Measurements from ENCODE around the gene WDR76. TPM values are rescaled to one million over a fixed set of nuclear protein-coding genes. Genes with fewer than 3 reads are reported as not detected.

WDR76 gene
- total RNA-seq, 6 experiments from 2014 or later: 8.8 to 25.1 (median 20.5) TPM

DNA sequence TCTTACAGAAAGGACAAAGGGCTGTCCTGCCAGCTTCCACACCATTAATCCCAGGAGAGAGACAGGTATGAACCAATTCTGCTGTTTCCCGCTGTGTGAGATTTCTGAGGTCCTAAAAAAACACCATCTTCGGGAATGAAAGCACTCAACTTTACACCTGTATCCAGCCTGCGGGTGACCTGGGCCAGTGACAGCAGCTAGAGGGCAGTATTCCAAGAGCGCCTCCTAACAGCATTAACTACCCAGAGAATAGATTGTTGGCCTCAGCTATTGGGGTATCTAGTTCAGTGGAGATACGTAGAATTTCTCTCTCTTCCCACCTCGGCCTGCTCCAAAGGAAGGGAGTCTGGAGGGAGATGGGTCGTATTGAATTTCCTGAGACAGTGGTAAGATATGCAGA lies 55.1 kb downstream of the WDR76 start:
- Mint-ChIP-seq H3K9me3 (no peaks in the 10 kb centered on the region), H3K36me3 (ENCODE audit: low read depth) (no peaks in the 10 kb centered on the region), H3K4me1 (ENCODE audit: low read depth) (no peaks in the 10 kb centered on the region), H3K27me3 (ENCODE audit: insufficient read depth) (no peaks in the 10 kb centered on the region; the same call in 1 of the 2 replicates), H3K27ac (no peak overlapping the region), H3K4me3 (no peak overlapping the region)
- DNase-seq: no peak
- TF ChIP-seq, protein P1, sequence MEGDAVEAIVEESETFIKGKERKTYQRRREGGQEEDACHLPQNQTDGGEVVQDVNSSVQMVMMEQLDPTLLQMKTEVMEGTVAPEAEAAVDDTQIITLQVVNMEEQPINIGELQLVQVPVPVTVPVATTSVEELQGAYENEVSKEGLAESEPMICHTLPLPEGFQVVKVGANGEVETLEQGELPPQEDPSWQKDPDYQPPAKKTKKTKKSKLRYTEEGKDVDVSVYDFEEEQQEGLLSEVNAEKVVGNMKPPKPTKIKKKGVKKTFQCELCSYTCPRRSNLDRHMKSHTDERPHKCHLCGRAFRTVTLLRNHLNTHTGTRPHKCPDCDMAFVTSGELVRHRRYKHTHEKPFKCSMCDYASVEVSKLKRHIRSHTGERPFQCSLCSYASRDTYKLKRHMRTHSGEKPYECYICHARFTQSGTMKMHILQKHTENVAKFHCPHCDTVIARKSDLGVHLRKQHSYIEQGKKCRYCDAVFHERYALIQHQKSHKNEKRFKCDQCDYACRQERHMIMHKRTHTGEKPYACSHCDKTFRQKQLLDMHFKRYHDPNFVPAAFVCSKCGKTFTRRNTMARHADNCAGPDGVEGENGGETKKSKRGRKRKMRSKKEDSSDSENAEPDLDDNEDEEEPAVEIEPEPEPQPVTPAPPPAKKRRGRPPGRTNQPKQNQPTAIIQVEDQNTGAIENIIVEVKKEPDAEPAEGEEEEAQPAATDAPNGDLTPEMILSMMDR (IDR thresholded peaks at IDR 0.05): peak; percentile 71

DNA sequence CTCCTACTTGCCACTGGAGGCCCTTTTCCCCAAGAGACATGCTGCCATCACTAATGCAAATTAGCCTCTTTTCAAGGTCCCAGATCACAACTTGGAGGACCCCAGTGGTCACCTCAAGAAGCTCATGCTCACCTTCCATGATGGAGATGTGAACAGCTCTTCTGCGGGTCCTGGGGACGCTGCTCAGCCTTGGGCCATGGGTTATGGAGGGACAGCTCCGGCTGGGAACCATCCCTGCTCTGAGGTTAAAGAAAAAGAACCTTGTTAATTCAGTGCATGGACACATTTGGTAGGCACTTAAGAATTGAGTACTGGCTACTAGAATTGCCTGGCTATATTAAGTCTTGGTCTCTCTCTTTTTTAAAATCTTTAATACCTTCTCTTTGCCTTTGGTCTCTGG lies 56.8 kb downstream of the WDR76 start:
- no peaks in the 10 kb centered on the region for H3K9me3 Mint-ChIP-seq
- H3K27me3 Mint-ChIP-seq (ENCODE audit: insufficient read depth): no peaks in the 10 kb centered on the region
- no peak overlapping the region for H3K4me3 Mint-ChIP-seq
- H3K36me3 Mint-ChIP-seq (ENCODE audit: low read depth): no peaks in the 10 kb centered on the region
- no peak overlapping the region for H3K27ac Mint-ChIP-seq
- no peak for DNase-seq
- TF ChIP-seq, protein P1 (IDR thresholded peaks at IDR 0.05): no peak
- H3K4me1 Mint-ChIP-seq (ENCODE audit: low read depth): no peaks in the 10 kb centered on the region

DNA sequence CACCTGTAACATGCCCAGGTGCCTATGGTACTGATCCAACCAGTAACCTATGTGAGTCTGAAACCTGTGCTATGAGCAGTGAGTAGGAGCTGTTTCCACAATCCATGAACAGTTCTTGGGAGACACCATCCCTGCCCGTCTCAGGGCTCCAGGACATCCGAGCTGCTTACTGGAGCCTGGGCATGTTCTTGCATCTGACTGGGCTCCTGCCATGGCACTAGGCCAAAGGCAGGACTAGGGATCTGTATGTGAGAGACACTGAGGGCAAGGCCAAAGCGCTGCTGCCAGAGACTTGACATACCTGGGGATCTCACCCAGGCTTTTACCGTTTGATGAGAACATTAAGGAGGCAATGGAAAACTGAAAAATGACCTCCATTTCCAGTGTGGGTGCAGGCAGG lies 59.8 kb downstream of the WDR76 start:
- Mint-ChIP-seq H3K4me1 (ENCODE audit: low read depth) (no peaks in the 10 kb centered on the region), H3K4me3 (no peak overlapping the region), H3K27ac (no peak overlapping the region), H3K27me3 (ENCODE audit: insufficient read depth) (no peaks in the 10 kb centered on the region; the same call in 1 of the 2 replicates), H3K36me3 (ENCODE audit: low read depth) (no peaks in the 10 kb centered on the region), H3K9me3 (no peaks in the 10 kb centered on the region)
- TF ChIP-seq, protein P1 (IDR thresholded peaks at IDR 0.05): no peak
- DNase-seq: no peak

DNA sequence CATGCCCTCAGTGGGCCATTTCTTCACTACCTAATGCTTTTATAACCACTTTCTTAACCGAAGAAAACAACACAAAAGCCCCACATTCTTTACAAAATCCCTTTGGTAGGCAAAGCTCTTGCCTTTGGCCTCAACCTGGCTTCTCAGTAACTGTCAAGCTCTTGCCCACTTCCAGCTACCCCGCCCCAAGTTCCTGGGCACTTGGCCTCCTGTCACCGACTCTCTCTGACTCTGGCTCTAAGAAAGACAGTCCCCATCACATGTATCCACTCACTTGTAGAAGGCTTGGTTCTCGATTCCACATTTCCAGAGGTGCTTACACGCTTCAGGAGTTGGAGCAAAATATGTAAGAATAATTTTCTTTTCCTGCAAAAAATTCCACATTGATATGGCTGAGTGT lies 61.1 kb downstream of the WDR76 start:
- no peaks in the 10 kb centered on the region for H3K36me3 Mint-ChIP-seq (ENCODE audit: low read depth)
- H3K4me3 Mint-ChIP-seq: no peak overlapping the region
- no peaks in the 10 kb centered on the region for H3K4me1 Mint-ChIP-seq (ENCODE audit: low read depth)
- no peaks in the 10 kb centered on the region; the same call in 1 of the 2 replicates for H3K27me3 Mint-ChIP-seq (ENCODE audit: insufficient read depth)
- H3K9me3 Mint-ChIP-seq: no peaks in the 10 kb centered on the region
- no peak overlapping the region for H3K27ac Mint-ChIP-seq
- TF ChIP-seq, protein P1 (IDR thresholded peaks at IDR 0.05): no peak
- DNase-seq: no peak

DNA sequence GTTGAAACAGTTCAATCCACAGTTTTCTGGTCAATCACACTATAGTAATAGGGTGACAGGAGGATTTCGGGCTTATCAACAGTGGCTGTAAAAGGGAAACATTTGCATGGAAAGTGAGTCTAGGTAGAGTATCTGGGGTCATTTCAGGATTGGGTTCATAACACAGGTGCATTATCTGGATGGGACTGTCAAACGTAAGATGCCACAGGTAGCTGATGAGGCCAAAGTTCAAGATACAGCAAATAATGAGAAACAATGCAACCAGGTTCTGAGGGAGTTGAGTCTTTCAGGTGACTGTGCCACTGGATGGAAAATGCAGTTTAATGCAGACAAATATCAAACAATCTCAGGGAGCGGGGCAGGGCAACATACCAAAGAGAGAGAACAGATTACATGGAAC lies 62.2 kb downstream of the WDR76 start:
- H3K4me1 Mint-ChIP-seq (ENCODE audit: low read depth): no peaks in the 10 kb centered on the region
- H3K27me3 Mint-ChIP-seq (ENCODE audit: insufficient read depth): no peaks in the 10 kb centered on the region; the same call in 1 of the 2 replicates
- no peaks in the 10 kb centered on the region for H3K36me3 Mint-ChIP-seq (ENCODE audit: low read depth)
- no peaks in the 10 kb centered on the region for H3K9me3 Mint-ChIP-seq
- no peak overlapping the region for H3K27ac Mint-ChIP-seq
- no peak overlapping the region for H3K4me3 Mint-ChIP-seq
- no peak for DNase-seq
- TF ChIP-seq, protein P1 (IDR thresholded peaks at IDR 0.05): no peak

DNA sequence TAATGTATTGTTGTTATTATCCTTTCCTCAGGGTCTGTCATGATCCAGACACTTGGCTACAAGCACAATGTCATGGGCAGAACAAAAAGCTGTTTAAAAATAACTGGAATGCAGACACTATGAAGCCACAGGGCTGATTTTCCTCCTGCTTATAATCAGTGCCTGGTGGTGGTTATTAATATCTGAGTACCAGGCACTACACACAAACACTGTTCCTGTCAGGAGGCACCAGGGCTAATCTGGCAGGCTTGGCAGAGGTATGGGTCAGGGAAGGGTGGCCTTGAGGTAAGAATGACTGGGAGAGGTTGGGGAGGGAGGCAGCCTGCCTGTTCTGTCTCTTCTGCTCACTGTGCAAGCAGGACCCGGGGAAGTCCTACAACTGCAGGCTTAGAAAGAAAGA lies 67.2 kb downstream of the WDR76 start:
- no peak for DNase-seq
- Mint-ChIP-seq H3K4me3 (no peak overlapping the region), H3K9me3 (no peaks in the 10 kb centered on the region)

More for the DNA sequence above, 67.2 kb downstream of the WDR76 start:
- H3K36me3 Mint-ChIP-seq (ENCODE audit: low read depth): peaks cover 5% of the 10 kb centered on the region; the same call in 1 of the 2 replicates
- TF ChIP-seq, protein P1 (IDR thresholded peaks at IDR 0.05): no peak
- peaks cover 7% of the 10 kb centered on the region for H3K4me1 Mint-ChIP-seq (ENCODE audit: low read depth)
- H3K27ac Mint-ChIP-seq: no peak overlapping the region
- H3K27me3 Mint-ChIP-seq (ENCODE audit: insufficient read depth): peaks cover 3% of the 10 kb centered on the region; the same call in 1 of the 2 replicates

Data from HFFc6 (cell line).